Endothelial cell of hepatic sinusoid (primary cell): ENCODE measurements around the gene IRX2.

Source experiments
- in situ Hi-C: cut with HindIII; loops from 2 replicates; pipeline ENCODE4 v1.10.0; 2017; ENCODE audit warnings: low sequenced_read_pairs

Gene IRX2

GRCh38 chr5:2756211-2757152 lies 5.0 kb upstream of the IRX2 start:
- in situ Hi-C loops: no loop called here

DNA sequence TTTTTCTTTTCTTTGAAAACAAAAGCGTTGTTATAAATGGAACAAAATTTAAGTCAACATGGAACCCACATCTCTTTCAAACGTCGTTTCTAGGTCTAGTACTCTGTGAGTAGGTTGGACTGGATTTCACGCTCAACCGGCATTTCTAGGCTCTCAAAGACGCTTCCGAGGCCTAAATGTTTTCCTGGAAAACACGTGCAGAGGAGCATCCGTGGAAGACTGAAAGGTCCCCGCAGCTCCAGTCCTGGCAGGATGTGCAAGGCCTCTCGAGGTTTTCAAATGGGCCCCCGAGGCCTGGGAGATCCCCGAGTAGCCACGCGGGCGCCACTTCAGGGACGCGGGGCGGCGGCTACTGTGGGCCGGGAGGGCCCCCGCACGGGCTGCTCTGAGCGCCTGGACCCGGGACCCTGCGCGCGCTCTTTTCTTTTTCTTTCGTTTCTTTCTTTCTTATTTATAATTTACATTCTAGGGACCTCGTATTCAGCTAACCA lies 4.2 kb upstream of the IRX2 start:
- in situ Hi-C loops: no loop called here

GRCh38 chr5:2755076-2755680 lies 3.7 kb upstream of the IRX2 start:
- in situ Hi-C loops: no loop called here

DNA sequence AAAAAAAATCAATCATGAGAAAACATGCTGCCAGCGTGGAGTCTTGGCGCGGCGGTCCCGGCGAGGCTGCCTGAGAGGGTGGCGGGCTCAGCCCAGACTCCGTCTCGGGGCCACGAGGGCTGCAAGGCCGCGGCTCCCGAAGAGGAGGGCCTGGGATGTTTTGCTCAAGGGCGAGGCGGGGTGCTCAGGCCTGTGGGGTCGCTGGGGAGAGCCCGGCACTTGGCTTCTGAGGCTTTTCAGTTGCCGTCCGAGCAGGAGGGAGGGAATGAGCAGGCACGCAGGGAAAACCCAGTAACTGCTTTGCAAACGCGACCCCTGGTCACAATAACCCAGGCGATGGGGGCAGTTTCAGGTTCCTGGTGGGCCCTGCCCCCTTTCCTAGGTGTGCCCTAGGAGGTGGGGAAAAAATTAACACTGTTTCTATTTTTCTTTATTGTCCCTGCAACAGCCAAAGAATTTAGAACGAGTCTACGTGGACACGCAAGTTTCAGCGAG lies 3.2 kb upstream of the IRX2 start:
- in situ Hi-C loops: no loop called here

DNA sequence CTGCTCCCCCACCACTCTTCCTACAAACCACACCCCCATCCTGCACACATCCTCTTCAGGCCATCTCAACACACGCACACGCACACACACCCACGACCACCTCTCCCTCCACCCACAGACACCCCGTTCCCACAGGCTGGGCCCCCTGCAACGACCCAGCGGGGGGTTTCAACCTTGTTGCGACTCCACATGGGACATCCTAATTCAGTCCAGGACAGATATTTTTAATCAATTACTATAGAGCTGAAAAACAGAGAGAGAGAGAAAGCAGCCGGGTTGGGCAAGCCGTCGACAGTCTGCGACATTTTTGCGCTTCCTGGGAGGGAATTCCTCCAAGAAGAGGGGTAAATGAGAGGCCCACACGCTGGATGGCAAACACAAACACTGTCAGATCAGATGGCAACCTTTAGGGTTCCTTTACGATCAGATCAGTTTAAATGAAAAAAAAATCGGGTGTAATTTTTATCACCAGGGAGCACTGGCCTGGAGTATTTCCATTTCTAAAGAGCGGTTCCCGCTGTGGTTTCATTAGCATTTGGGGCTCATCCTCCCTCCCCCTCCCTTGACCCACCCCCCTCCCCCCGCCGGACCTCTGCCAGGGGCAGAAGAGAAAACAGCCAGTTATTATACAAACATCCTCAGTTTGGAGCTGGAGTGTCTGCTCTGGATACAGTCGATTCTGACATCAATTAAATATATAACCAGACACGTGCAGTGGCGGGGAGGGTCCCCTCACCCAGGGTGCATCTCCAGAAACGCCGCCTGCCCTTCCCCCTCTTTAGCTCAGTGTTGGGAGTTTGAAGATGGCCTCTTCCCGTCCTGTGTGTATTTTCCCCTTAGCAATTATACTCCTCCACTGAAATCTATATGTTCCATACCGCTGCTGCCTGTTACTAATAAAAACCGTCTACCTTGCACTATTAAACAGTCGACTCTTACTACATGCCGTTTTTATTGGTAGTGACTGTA lies 2.3 kb upstream of the IRX2 start:
- in situ Hi-C loops: no loop called here

- in situ Hi-C loops: no loop called here
These were observed 1.5 kb upstream of the IRX2 start for GRCh38 chr5:2752821-2753439.

GRCh38 chr5:2752059-2752820 lies 763 bp upstream of the IRX2 start:
- in situ Hi-C loops: no loop called here

DNA sequence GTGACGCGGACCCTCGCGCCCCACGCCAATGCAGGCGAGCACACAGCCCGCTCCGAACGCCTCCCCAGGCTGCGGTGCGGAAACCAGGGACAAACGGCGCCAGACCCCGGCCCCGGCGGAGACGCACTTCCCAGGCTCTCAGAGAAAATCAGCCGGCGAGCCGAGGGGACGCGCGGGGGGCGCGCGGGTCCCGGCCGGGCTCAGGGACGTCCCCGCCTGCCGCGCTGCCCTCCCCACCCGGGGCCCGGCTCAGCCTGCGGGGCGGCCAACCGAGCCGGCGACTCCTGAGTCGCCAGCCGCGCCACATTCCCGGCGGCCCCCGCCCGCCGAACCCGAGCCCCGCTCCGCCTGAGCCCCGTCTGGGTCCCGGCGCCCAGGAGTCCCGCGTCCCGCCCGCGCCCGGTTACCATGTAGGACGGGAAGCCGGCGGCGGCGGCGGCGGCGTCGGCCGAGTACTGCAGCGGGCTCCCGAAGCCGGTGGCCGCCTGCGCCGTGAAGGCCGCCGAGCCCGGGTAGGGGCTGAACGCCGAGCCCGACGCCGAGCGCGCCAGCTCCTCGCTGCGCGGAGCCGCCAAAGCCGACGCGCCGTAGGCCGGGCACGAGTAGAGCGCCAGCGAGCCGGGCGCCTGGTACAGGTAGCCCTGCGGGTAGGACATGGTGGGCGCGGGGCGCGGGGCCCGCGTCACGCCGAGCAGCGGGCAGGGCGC lies 566 bp downstream of the IRX2 start:
- in situ Hi-C loops: no loop called here

- in situ Hi-C loops: no loop called here
These were observed 1.3 kb downstream of the IRX2 start for GRCh38 chr5:2750026-2750757.

DNA sequence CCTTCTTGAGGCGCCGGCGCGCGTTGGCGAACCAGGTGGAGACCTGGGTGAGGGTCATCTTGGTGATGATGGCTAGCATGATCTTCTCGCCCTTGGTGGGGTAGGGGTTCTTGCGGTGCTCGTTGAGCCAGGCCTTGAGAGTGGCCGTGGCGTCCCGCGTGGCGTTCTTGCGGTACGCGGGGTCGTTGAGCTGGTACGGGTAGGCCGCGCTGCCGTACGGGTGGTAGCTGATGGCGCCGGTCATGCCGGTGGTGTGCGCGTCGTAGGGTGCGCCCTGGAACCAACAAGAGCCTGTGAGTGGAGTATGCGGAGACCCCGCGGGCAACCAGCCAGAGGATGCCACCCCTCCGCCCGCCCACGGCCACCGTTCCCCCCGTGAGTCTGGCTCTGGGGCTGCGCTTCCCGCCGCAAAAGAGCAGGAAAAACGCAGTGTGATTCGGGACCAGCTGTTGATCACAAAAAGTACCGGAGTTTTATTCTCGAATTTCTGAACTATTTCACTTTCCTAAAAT lies 1.9 kb downstream of the IRX2 start:
- in situ Hi-C loops: no loop called here

DNA sequence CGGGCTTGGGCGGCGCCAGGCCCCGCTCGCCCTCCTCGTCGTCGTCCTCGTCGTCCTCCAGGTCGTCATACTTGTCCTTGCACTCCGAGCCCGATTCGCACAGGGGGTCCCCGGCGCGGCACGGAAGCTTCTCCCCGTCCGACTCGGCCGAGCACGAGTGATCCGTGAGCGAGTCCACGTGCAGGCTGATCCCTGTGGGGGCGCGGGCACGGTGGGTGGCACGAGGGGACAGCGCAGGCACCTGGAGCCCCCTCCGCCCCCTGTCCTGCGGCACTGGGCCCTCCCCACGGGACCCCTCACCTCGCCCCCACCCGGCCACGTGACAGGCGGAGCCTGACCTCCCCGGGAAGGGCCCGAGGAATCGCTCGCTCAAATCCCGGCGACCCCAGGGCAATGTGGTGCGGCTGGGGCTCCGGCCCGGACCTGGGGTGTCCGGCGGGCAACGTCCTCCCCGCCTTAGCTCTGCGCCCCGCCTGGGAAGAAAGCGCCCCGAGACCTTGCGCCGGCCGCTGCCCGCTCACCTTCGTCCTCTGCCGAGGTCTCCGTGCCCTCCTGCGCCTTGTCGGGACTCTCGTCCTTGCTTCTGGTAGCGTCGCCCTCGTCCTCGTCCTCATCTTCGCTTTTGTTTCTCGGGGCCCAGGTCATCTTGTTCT lies 2.5 kb downstream of the IRX2 start:
- in situ Hi-C loops: no loop called here

- in situ Hi-C loops: no loop called here
These were observed 3.2 kb downstream of the IRX2 start for GRCh38 chr5:2748179-2748860.

GRCh38 chr5:2747363-2748162 lies 3.9 kb downstream of the IRX2 start:
- in situ Hi-C loops: no loop called here

GRCh38 chr5:2746561-2747032 lies 4.9 kb downstream of the IRX2 start:
- in situ Hi-C loops: no loop called here

GRCh38 chr5:2744485-2744884 lies 7.0 kb downstream of the IRX2 start:
- in situ Hi-C loops: no loop called here
